ENCODE results near the gene WDR93. TPM values are rescaled to one million over a fixed set of nuclear protein-coding genes. Genes with fewer than 3 reads are reported as not detected.
A peak's percentile ranks its signal among the peaks of the same experiment; 100 is the strongest.

WDR93 gene
- polyA plus RNA-seq (2013, experiment 1 of 2): not detected
- polyA plus RNA-seq (2013, experiment 2 of 2): not detected

DNA sequence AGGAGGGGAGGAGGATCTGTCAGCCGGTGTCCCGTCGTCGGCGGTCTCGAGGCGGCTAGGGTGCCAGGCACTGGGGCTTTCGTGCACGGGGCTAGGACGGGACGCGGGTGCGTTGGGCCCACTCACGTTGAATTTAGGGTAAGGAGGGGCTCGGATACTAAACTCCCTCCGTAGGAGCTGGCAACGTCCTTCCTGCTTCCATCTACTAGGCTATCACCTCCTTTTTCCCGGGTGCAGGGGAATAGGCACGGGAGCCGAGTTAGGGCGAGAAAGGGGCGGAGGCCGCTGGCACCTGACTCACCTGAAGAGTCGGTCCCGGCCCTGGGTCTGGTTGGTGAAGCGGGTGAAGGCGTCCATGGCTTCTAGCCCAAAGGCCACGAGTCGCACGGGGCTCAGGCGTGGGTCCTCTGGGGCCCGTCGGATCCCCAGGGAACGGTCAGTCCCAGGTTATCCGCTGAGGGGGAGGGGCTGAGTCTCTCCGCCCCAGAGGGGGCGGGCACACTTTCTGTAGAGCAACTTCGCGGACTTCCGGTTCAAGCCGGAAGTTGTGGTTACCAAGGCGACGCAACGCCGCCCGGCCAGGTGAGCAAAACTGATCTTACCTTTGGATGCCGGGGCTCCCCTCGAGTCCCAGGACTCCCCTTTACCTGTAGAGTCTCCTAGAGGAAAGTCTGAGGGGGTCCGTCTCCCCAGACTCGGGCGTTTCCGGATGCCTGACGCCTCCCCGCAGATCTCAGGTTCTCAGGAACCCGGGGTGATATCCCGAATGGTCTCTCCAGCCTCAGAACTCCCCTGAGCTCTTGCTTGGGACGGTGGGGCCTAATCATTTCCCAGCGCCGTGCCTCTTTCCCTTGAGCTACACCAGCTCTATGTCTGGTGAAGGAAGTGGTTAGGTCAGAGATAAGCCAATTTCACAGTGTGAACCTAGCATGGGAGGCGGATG is at the start of gene WDR93, which contains the start of gene PEX11A:
TSS of gene WDR93 (plus strand) at position 536 of the 943 bp plus-strand sequence. CDS start 10,936 bp downstream, outside the sequence.
TSS of gene PEX11A (minus strand) at position 479 of the 943 bp plus-strand sequence. CDS start at position 357, 122 bp downstream.
- no peaks in the 10 kb centered on the region for H3K9me3 ChIP-seq (ENCODE audit: insufficient read depth, low read depth, low read length)
- 5% methylated on average over 60 of the region's 60 CpGs for WGBS
- no peaks in the 10 kb centered on the region for H3K36me3 ChIP-seq (ENCODE audit: insufficient read depth, low read length)
- peaks cover 36% of the 10 kb centered on the region; the same call in 1 of the 2 replicates for H3K27me3 ChIP-seq (ENCODE audit: insufficient read depth, low read length)
- no peaks in the 10 kb centered on the region for H3K4me1 ChIP-seq (ENCODE audit: insufficient read depth, low read length)
- peak within 1 kb of the TSS; percentile 36; the same call in 1 of the 2 replicates for H3K9ac ChIP-seq (ENCODE audit: low read depth, low read length)
- H3K27ac ChIP-seq (ENCODE audit: low read depth, low read length): no peak within 1 kb of the TSS
- peak within 1 kb of the TSS; percentile 83 for H3K4me3 ChIP-seq (ENCODE audit: low read length)

- Histone ChIP-seq H3K4me1 (ENCODE audit: insufficient read depth, low read length) (no peaks in the 10 kb centered on the region), H3K9me3 (ENCODE audit: insufficient read depth, low read depth, low read length) (0 out of 2 replicates have a peak, but pooled peaks cover 3% of the 10 kb centered on the region), H3K36me3 (ENCODE audit: insufficient read depth, low read length) (peaks cover 45% of the 10 kb centered on the region), H3K27me3 (ENCODE audit: insufficient read depth, low read length) (no peaks in the 10 kb centered on the region), H3K9ac (ENCODE audit: low read depth, low read length) (no peak overlapping the region), H3K4me3 (ENCODE audit: low read length) (no peak overlapping the region), H3K27ac (ENCODE audit: low read depth, low read length) (no peak overlapping the region)
- WGBS: 88% methylated on average over 5 of the region's 5 CpGs
Observed at GRCh38 chr15:89641053-89641452, 49.6 kb upstream of the WDR93 start.

- Histone ChIP-seq H3K27ac (ENCODE audit: low read depth, low read length) (no peak overlapping the region), H3K9me3 (ENCODE audit: insufficient read depth, low read depth, low read length) (0 out of 2 replicates have a peak, but pooled peaks cover 3% of the 10 kb centered on the region), H3K4me1 (ENCODE audit: insufficient read depth, low read length) (no peaks in the 10 kb centered on the region), H3K9ac (ENCODE audit: low read depth, low read length) (no peak overlapping the region), H3K4me3 (ENCODE audit: low read length) (no peak overlapping the region), H3K27me3 (ENCODE audit: insufficient read depth, low read length) (no peaks in the 10 kb centered on the region), H3K36me3 (ENCODE audit: insufficient read depth, low read length) (peaks cover 50% of the 10 kb centered on the region)
- 97% methylated on average over 16 of the region's 16 CpGs for WGBS
Observed at GRCh38 chr15:89642106-89642505, 48.5 kb upstream of the WDR93 start.

DNA sequence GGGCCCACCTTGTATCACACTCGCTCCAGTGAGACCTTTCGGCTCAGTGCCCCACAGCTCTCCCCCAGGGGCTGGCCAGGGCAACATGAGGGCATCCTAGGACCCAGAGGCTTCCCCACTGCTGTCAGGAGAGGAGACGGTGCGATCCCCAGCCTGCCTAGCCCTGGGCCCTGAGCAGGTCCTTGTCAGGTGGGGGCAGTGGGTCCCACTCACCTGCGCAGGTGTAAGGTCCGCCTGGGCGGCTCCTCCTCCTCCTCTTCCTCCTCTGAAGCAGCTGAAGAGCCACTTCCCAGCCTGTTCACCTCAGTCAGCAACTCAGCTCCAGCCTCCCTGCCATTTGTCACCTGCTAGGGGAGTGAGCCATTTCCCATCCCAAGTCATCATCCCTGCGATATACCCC is 44.9 kb upstream of the WDR93 start:
- Histone ChIP-seq H3K9me3 (ENCODE audit: insufficient read depth, low read depth, low read length) (no peaks in the 10 kb centered on the region), H3K4me3 (ENCODE audit: low read length) (no peak overlapping the region), H3K4me1 (ENCODE audit: insufficient read depth, low read length) (no peaks in the 10 kb centered on the region), H3K9ac (ENCODE audit: low read depth, low read length) (no peak overlapping the region), H3K27me3 (ENCODE audit: insufficient read depth, low read length) (no peaks in the 10 kb centered on the region), H3K36me3 (ENCODE audit: insufficient read depth, low read length) (peaks cover 52% of the 10 kb centered on the region), H3K27ac (ENCODE audit: low read depth, low read length) (no peak overlapping the region)
- 94% methylated on average over 8 of the region's 8 CpGs for WGBS

GRCh38 chr15:89646416-89647141 is 44.0 kb upstream of the WDR93 start:
- WGBS: 92% methylated on average over 22 of the region's 22 CpGs
- Histone ChIP-seq H3K27me3 (ENCODE audit: insufficient read depth, low read length) (no peaks in the 10 kb centered on the region), H3K4me3 (ENCODE audit: low read length) (no peak overlapping the region), H3K27ac (ENCODE audit: low read depth, low read length) (no peak overlapping the region), H3K9me3 (ENCODE audit: insufficient read depth, low read depth, low read length) (no peaks in the 10 kb centered on the region), H3K9ac (ENCODE audit: low read depth, low read length) (no peak overlapping the region), H3K36me3 (ENCODE audit: insufficient read depth, low read length) (peaks cover 46% of the 10 kb centered on the region), H3K4me1 (ENCODE audit: insufficient read depth, low read length) (no peaks in the 10 kb centered on the region)

DNA sequence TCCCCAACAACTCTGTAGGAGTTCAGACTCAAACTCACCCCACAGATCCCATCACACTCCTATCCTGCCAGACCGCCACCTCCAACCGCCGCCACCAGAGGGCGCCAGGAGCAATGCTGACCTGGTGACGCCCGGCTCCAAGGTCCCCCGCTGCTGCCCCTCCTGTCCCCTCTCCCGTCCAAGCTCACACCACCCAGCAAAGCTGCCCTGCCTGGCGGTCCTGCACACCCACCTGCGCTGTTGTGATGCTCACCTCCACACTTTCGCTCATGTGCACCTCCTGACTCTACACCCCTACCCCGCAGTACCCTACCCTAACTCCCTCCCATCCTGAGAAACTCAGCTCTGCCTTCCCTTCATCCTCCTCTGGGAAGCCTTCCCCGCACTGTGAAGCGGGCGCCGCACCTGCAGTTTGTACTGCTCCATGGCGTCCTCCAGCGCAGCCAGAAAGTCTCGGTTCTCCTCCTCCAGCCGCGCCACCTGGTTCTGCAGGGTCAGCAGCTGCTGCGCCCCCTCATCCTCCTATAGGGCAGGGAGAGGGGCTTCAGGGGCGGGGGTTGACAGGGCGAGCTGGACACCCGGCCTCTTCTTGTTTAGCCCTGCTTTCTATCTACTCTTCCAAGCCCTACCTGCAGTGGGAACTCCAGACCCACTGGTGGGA is 43.3 kb upstream of the WDR93 start:
- Histone ChIP-seq H3K4me3 (ENCODE audit: low read length) (peak overlapping the region; percentile 32; the same call in 1 of the 2 replicates), H3K36me3 (ENCODE audit: insufficient read depth, low read length) (peaks cover 41% of the 10 kb centered on the region), H3K27me3 (ENCODE audit: insufficient read depth, low read length) (no peaks in the 10 kb centered on the region), H3K9me3 (ENCODE audit: insufficient read depth, low read depth, low read length) (no peaks in the 10 kb centered on the region), H3K4me1 (ENCODE audit: insufficient read depth, low read length) (no peaks in the 10 kb centered on the region), H3K27ac (ENCODE audit: low read depth, low read length) (no peak overlapping the region; the same call in 1 of the 2 replicates), H3K9ac (ENCODE audit: low read depth, low read length) (no peak overlapping the region; the same call in 1 of the 2 replicates)
- 55% methylated on average over 25 of the region's 25 CpGs for WGBS

GRCh38 chr15:89648106-89649012 is 42.3 kb upstream of the WDR93 start:
- Histone ChIP-seq H3K9ac (ENCODE audit: low read depth, low read length) (no peak overlapping the region), H3K36me3 (ENCODE audit: insufficient read depth, low read length) (peaks cover 35% of the 10 kb centered on the region), H3K4me1 (ENCODE audit: insufficient read depth, low read length) (no peaks in the 10 kb centered on the region), H3K27ac (ENCODE audit: low read depth, low read length) (no peak overlapping the region), H3K4me3 (ENCODE audit: low read length) (no peak overlapping the region), H3K27me3 (ENCODE audit: insufficient read depth, low read length) (no peaks in the 10 kb centered on the region), H3K9me3 (ENCODE audit: insufficient read depth, low read depth, low read length) (no peaks in the 10 kb centered on the region)
- 96% methylated on average over 102 of the region's 102 CpGs for WGBS

- Histone ChIP-seq H3K4me3 (ENCODE audit: low read length) (no peak overlapping the region), H3K9me3 (ENCODE audit: insufficient read depth, low read depth, low read length) (no peaks in the 10 kb centered on the region), H3K36me3 (ENCODE audit: insufficient read depth, low read length) (peaks cover 29% of the 10 kb centered on the region), H3K27me3 (ENCODE audit: insufficient read depth, low read length) (no peaks in the 10 kb centered on the region), H3K9ac (ENCODE audit: low read depth, low read length) (no peak overlapping the region), H3K4me1 (ENCODE audit: insufficient read depth, low read length) (no peaks in the 10 kb centered on the region), H3K27ac (ENCODE audit: low read depth, low read length) (no peak overlapping the region)
- whole genome bisulfite sequencing: 97% methylated on average over 37 of the region's 37 CpGs
Observed at GRCh38 chr15:89649013-89649625, 41.5 kb upstream of the WDR93 start.

- Histone ChIP-seq H3K36me3 (ENCODE audit: insufficient read depth, low read length) (peaks cover 25% of the 10 kb centered on the region), H3K4me1 (ENCODE audit: insufficient read depth, low read length) (no peaks in the 10 kb centered on the region), H3K27ac (ENCODE audit: low read depth, low read length) (no peak overlapping the region), H3K27me3 (ENCODE audit: insufficient read depth, low read length) (no peaks in the 10 kb centered on the region), H3K9me3 (ENCODE audit: insufficient read depth, low read depth, low read length) (no peaks in the 10 kb centered on the region), H3K9ac (ENCODE audit: low read depth, low read length) (no peak overlapping the region), H3K4me3 (ENCODE audit: low read length) (no peak overlapping the region)
- 94% methylated on average over 15 of the region's 15 CpGs for WGBS
Observed at GRCh38 chr15:89649716-89650115, 40.9 kb upstream of the WDR93 start.
